Measurements from ENCODE around the gene ALDH8A1.
"Not testable (repeated sequence)": the region's sequence is repeated elsewhere in the genome, so short reads cannot be mapped to it uniquely, and the experiment has no call there.

DNA sequence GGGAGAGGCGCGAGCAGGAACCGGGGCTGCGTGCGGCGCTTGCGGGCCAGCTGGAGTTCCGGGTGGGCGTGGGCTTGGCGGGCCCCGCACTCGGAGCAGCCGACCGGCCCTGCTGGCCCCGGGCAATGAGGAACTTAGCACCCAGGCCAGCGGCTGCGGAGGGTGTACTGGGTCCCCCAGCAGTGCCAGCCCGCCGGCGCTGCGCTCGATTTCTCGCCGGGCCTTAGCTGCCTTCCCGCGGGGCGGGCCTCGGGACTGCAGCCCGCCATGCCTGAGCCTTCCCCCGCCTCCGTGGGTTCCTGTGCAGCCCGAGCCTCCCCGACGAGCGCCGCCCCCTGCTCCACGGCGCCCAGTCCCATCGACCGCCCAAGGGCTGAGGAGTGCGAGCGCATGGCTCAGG lies 45.2 kb downstream of the ALDH8A1 start:
- TF ChIP-seq, protein P1, sequence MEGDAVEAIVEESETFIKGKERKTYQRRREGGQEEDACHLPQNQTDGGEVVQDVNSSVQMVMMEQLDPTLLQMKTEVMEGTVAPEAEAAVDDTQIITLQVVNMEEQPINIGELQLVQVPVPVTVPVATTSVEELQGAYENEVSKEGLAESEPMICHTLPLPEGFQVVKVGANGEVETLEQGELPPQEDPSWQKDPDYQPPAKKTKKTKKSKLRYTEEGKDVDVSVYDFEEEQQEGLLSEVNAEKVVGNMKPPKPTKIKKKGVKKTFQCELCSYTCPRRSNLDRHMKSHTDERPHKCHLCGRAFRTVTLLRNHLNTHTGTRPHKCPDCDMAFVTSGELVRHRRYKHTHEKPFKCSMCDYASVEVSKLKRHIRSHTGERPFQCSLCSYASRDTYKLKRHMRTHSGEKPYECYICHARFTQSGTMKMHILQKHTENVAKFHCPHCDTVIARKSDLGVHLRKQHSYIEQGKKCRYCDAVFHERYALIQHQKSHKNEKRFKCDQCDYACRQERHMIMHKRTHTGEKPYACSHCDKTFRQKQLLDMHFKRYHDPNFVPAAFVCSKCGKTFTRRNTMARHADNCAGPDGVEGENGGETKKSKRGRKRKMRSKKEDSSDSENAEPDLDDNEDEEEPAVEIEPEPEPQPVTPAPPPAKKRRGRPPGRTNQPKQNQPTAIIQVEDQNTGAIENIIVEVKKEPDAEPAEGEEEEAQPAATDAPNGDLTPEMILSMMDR (IDR thresholded peaks at IDR 0.05), result not testable (repeated sequence)
- not testable (repeated sequence) for TF ChIP-seq POLR2A (IDR thresholded peaks at IDR 0.05)

Measured in lower leg skin (tissue), 3 donors.